HG03095 (cell line): ENCODE results near the gene KIAA1328.

Source experiments
- ATAC-seq: cut with Tn5 transposase; IDR thresholded peaks from one replicate; pipeline ENCODE4 v1.9.1; 2021; ENCODE audit warnings: moderate library complexity; ENCODE audit not compliant: unreplicated experiment

KIAA1328 gene

DNA sequence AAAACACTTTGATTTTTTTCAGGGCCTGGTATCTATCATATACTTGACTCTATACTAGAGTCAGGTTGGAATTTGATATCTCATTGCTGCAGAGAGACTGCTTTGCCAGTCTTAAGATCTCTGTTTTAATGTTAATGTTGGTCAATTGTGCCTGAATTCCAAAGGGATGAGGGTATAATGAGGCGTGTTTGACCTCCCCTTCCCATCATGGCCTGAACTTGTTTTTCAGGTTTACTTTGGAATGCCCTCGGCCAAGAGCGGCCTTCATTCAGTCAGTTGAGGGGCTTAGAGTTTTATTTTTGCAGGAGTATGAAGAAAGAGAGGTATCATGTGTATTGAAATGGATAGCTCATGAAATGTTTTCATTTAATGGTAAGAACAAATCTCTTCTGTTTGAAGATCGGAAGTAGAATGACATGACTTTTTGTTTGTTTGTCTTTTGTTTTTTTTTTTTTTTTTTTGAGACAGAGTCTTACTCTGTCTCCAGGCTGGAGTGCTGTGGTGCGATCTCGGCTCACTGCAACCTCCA, 119.0 kb downstream of the KIAA1328 start:
- ATAC-seq = no peak

DNA sequence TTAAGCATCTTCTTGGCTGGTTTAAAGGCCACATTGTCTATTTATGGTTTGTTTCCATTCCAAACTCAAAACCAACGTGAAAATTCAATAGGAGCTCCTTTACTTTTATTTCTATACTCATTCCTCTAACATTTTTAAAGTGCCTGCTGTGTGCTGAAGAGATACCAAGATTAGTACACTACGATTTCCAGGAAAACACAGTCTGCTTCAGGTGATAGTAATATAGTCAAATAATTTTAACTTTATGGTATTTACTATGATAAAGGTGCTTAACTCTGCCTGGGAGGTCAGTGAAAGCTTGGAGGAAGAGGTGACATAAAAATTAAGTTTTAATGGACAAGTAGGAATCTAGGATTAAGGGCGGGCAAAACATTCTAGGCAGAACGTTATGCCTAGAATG, 121.4 kb downstream of the KIAA1328 start:
- ATAC-seq = no peak

DNA sequence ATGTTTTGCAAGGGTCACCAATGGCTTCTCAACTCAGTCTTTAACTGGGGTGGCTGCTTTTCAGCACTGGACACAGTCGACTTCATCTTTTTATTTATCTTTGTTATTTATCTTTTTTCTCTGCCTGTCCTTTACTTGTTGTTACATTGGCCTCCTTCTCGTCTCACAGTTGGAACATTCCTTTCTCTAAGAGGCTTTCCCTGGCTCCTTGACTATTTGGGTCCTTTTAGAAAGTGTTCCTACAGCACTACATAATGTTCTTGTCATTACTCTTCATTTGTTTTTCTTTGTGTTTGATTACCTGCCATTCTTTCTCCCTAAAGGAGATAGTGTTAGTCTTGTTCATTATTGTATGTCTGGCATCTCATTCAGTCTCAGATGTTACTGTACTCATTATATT, 122.0 kb downstream of the KIAA1328 start:
- no peak for ATAC-seq

DNA sequence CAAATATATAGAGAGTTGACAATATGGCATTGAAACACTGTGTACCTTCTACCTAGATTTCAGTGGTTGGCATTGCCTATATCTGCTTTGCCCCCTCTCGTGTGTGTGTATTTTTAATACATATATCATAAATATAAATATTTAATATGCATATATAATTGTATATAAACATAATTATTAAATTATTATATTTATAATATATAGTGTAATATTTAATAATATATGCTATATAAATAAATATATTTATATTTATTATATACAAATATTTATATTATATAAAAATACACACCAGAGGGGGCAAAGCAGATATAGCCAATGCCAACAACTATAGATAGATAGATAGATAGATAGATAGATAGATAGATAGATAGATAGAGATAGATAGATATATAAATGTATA, 124.1 kb downstream of the KIAA1328 start:
- ATAC-seq = no peak

DNA sequence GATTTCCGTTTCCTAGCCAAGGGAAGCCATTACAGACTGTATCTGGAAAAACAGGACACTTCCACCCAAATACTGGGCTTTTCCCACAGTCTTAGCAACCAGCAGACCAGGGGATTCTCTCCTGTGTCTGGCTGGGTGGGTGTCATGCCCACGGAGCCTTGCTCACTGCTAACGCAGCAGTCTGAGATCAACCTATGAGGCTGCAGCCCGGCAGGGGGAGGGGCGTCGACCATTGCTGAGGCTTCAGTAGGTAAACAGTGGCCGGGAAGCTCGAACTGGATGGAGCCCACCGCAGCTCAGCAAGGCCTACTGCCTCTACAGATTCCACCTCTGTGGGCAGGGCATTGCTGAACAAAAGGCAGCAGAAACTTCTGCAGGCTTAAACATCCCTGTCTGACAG, 131.1 kb downstream of the KIAA1328 start:
- no peak for ATAC-seq

DNA sequence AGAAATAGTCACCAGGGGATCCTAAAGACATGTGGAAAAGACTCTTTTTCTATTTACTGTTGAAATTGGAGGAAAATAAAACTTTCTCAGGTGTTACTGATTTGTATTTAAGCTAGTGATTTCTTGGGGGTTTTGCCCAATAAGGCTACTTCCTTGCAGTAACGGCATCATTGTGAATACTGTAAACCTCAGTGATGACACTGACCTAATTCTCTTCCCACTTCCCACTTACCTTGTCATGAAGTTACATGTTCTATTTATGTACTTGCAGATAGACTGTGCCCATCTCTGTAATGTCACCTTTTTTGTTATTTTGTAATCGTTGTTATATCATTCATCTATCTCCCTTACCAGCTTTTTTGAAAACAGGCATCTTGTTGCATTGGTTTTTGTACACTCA, 134.5 kb downstream of the KIAA1328 start:
- no peak for ATAC-seq

DNA sequence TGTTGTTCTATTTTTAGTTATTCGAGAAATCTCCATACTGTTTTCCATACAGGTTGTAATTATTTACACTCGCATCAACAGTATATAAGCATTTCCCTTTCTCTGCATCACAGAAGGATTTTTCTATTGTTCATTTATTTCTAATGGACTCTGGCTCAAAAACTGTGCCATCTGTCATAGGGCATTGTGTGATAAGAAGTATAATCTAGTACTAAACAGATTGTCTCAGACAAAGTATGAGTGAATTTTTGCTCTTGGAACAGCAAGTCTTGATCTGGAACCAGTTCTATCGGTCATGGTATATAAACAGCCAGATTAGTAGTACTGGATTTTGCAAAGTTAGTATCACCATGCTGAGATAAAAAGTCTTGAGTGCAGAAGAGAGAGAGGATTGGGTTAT, 145.8 kb downstream of the KIAA1328 start:
- no peak for ATAC-seq

DNA sequence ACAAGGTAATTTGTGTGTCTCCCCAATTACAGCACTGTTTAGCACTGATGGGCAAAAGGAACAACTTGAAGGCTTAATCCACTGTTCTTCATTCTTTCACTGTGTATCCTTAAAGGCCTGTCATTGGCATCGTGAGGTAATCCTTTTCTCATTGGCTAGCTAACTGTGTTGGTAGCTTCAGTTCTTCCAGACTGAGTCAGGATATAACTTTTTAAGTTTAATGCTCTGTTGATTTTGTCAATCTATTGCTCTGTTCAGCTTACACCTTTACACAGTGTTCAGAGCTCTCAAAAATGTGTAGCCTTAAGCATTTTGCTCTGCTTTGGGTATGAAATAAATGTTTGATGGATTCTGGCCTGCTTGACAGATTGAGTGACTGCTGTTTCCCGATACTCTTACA, 148.2 kb downstream of the KIAA1328 start:
- no peak for ATAC-seq

DNA sequence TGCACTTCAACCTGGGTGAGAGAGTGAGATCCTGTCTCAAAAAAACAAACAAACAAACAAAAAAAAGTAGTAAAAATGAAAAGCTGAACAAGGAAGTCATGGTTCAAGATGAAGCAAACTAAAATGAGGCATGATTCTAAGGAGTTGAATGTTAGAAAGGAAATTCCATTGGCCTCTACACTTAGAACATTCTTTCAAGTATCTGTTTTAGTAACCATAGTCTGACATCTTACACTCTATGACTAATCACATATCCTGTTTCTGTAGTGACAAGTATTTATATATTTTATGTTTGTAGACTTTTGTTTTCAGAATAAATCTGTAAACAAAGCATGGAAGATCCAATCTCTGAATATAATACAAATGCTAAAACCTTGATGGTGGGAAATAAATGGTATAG, 164.1 kb downstream of the KIAA1328 start:
- peak; percentile 79 for ATAC-seq

DNA sequence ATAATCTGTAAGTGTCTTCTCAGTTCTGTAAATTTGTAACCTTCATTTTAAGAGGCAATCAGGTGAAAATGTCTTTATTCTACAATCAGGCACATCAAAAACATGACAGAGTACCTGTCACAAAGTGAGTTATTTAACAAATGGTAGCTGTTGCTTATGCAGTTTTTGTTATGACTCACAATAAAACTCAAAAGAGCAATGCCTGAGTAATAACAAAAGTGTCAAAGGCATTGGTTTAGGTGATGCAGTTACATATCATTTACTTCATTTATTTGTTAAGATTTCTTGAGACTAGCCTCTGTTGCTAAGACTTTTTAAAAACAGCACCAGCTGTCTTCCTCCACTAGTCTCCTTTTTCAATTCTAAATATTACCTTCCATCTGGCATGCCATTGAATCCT, 177.8 kb downstream of the KIAA1328 start:
- peak; percentile 88 for ATAC-seq

DNA sequence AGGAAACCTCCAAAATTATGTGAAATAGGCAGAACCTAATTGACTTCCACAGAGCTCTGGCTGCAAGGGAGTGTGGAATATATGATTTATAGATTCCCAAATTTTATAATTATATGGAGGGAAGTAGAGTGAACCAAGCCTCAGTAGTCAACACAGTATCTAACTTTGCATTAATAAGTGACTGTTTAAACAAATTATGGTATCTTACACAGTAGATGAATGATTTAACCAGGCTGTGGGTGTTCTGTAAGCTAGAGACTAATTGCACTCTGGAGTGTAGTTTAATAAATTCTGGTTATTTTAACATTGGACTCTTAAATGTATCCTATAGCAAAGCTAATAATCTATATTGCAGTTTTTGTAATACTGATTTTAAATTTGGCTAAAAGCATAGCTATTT, 183.5 kb downstream of the KIAA1328 start:
- no peak for ATAC-seq

DNA sequence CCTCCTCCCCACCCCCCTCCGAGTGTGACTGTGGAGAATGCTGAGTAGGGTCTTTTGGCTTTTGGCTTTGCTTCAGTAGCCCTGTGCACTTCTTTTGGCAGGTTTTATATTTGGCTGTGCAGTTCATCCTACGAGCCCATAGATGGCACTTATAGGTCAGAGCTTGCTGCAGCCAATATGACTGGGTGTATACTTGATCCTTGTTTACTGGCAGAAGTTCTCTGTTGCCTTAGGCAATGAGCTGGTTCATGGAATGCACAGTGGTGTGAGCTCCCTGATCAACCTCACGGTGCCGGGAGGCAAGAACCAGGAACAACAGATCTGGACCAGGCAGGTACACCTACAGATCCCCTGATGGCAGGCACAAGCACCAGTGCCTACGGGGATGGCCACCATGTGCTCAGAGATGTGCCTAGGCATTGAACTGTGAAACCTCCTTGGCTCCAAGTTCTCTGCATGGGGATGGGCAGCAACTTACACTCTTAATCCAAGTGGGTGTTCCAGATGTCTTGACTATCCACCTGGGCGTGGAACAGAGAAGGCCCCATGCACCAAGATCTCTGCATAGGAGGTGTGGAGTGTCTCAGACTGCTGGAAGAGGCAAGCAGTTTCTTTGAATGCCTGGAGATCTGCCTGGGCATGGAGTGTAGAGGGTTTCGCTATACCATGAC, 190.4 kb downstream of the KIAA1328 start:
- ATAC-seq = no peak

DNA sequence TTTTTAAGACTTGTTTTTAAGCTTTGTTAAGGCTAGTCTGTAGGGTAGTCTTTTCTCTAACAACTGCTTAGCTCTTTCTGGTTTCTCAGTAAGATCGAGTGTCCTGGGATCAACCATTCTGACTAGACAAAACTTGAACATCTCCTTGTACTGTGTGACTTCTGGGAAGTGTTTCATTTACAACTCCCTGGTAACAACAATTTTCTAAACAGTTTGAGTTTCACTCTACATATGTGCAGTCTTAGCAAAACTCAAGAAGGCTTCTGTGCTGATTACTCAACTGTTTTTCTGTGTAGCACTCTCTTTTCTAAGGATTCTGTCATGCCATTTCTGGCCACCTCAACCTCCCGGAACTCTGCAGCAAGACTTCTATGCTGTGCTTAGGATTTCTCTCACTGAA, 204.5 kb downstream of the KIAA1328 start:
- ATAC-seq = no peak

DNA sequence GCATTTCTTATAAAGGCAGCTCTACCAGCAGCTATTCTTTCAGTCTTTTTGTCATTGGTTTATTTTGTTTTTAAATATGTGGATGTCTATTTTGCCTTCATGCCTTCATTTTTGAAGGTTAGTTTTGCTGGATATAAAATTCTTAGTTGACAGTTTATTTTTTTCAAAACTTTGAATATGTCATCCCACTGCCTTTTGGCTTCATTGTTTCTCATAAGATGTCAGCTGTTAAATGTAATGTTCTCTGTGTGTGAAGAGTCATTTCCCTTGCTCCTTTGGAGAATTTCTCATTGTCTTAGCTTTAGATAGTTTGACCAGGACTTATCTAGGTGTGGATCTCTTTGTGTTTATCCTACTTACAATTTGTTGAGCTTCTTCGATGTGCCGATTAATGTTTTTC, 213.5 kb downstream of the KIAA1328 start:
- no peak for ATAC-seq

DNA sequence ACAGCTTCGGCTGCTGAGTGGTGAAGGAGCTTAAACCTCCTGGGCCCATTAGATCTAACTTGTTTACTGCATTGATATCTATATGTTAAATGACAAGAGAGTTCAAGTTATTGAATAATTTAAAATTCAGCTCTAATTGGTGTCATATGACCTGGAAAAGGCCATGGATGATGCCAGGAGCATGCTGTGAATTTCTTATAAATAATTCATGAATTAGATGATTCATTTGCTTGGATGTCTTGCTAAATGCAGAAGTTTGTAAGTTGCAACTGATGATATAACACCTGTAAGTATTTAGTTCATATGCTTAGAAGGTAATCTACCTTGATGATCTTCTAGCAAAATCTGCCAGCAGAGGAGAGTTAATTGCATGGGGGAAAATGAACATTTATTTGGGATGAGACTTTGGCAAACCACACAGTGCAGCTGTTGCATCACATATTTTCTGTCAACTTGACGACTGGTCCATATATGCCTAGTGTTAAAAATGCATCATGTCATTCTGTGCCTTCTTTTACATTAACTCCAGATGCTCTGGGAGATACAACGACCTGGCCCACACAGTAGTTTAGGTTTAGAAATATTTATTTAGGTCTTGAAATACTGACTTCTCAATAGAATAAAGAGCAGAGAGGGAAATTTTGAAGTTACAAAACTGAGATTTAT, 226.3 kb downstream of the KIAA1328 start:
- no peak for ATAC-seq

DNA sequence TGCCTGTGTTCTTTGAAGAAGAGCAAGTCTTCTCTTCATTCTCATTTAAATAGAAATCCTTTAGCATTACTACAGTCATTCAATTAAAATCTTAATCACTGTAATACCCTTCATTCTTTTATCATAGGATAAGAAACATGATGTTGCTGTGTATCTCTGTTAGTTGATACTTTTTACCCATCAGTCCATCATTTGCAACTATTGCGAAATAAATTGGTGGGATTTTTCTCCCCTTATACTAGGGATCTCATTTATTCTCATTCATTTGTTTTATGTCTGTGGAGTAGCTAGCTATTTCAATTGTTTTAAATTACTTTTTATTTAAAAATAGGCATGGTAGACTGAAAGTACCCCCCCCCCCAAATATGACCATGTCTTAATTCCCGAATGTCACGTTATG, 235.3 kb downstream of the KIAA1328 start:
- no peak for ATAC-seq

DNA sequence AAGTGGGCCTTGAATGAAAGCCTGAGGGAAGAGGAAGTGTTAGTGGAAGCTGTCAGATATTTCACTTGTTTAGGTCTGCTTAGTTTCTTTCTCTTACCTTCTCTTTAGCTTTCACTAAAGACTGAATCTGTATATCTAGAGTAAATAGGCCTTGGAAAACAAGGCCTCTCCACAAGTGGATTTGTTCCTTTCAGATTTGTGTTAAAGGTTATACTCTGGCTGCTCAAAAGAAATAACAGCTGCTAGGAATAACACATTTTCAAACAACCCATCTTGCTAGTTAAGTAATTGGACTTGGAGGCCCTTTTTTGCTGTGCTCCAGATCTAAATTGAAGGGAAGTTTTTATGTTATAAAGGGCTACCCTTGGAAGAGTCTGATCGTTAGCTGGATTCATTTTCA, 236.3 kb downstream of the KIAA1328 start:
- ATAC-seq = no peak

DNA sequence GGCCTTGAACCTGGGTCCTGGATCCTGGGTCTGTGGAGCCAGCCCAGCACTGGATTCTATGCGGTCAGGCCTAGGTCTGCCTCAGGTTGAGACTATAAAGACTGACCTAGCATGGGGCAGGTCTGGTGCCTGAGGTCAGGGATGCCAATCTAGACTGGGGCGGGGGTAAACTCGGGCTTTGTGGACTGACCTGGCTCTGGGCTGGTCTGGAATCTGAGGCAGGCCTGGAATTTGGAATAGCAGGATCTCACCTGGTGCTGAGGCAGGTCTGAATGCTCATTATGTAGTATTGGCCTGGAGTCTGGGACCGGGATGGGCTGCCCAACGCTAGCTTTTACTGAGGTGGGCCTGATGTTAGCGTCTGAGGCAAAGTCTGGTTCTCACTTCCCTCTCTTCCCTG, 256.0 kb downstream of the KIAA1328 start:
- ATAC-seq = no peak

DNA sequence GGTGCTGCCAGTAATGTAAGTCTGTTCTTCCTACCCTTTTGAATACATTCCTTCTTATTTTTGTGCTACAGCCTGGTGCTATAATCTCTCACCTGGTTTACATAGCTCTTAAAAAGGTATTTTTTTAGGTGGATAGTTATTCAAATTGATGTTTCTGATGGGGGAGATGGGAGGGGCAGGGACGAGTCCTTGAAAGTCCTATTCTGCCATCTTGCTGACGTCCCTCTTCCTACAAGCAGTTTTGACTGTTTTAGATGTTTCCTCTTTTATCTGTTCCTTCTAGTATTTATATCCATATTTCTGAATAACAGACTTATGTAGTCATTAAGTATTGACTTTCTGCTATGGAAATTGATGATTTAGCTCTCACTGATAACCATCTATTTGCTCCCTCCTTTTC, 256.4 kb downstream of the KIAA1328 start:
- no peak for ATAC-seq

DNA sequence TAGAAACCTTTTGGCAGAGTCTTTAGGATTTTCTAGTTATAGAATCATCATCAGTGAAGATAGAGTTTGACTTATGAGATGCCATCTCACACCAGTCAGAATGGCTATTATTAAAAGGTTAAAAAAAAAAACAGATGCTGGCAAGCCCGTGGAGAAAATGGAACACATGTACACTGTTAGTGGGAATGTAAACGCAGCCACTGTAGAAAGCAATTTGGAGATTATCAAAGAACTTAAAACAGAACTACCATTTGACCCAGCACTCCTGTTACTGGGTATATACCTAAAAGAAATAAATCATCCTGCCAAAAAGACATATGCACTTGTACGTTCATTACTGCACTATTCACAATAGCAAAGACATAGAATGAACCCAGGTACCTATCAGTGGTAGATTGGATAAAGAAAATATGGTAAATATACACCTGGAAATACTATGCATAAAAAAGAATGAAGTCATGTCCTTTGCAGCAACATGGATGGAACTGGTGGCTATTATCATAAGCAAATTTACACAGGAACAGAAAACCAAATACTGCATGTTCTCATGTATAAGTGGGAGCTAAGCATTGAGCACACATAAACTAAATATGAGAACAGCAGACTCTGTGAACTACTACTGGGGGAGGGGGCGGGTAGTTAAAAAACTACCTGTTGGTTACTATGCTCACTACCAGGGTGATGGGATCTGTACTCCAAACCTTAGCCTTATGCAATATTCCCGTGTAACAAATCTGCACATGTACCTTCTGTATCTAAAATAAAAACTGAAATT, 279.0 kb downstream of the KIAA1328 start:
- no peak for ATAC-seq

DNA sequence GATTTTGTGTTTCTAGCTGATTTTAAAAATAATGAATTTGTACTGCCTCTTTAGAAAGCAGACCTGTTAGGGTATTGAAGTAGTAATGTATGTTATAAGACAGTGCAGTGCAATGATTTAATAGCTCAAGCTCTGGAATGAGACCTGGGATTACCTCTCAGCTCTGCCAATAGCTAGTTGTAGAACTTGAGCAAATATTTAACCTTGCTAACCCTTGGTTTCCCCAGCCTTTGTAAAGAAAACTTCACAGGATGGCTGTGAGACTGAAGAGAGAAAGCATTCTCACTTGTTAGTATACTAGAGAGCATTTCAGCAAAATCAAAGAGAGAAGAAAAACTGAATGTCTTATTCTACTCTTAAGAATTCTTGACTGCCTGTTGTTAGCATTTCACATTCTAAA, 293.9 kb downstream of the KIAA1328 start:
- no peak for ATAC-seq

DNA sequence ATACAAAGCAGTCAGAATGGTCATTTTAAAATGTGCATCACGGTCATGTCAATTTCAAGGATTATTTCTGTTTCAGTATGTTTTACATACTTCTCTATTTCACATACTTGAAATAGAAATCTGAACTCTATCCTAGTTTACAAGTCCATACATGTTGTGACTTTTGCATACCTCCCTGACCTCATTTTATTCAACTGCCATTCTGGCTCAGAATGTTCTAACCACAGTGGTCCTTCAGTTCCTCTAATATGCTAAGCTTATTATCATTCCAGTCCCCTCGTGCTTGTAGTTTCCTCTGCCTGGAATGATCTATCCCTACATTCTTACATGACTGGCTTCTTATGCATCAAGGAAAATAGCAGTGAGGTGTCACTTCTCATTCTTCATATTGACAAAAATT, 295.6 kb downstream of the KIAA1328 start:
- ATAC-seq = no peak
